Nephron (organoid): ENCODE data around the gene ARHGEF28.

Experiments
- H3K27ac Mint-ChIP-seq, 3 experiments: 2 replicates each; pipeline ENCODE4 v1.8.0; 2020; ENCODE audit warnings: mixed read lengths in 3 of 3, mild to moderate bottlenecking in 2 of 3, moderate library complexity in 1 of 3
- H3K27me3 Mint-ChIP-seq: 2 replicates; pipeline ENCODE4 v1.8.0; 2021; ENCODE audit warnings: low read depth, mild to moderate bottlenecking, moderate library complexity, mixed read lengths
- H3K36me3 Mint-ChIP-seq: 2 replicates; pipeline ENCODE4 v1.8.0; 2020; ENCODE audit warnings: low read depth, mixed read lengths
- H3K4me1 Mint-ChIP-seq: 2 replicates; pipeline ENCODE4 v1.8.0; 2020; ENCODE audit warnings: mixed read lengths
- H3K4me3 Mint-ChIP-seq, 3 experiments: 2 replicates each; pipeline ENCODE4 v1.8.0; 2020; ENCODE audit warnings: mild to moderate bottlenecking in 3 of 3, mixed read lengths in 3 of 3, moderate library complexity in 2 of 3
- H3K9me3 Mint-ChIP-seq: 2 replicates; pipeline ENCODE4 v1.8.0; 2020; ENCODE audit warnings: mixed read lengths
- TF ChIP-seq, protein P1 (sequence below), 3 experiments: fragments of 200-600 bp; sonication (generic); IDR thresholded peaks; one replicate each; pipeline ENCODE4 v1.5.0; 2021; ENCODE audit warnings: antibody characterized with exemption in 3 of 3; ENCODE audit not compliant: unreplicated experiment in 3 of 3

ARHGEF28 gene

DNA sequence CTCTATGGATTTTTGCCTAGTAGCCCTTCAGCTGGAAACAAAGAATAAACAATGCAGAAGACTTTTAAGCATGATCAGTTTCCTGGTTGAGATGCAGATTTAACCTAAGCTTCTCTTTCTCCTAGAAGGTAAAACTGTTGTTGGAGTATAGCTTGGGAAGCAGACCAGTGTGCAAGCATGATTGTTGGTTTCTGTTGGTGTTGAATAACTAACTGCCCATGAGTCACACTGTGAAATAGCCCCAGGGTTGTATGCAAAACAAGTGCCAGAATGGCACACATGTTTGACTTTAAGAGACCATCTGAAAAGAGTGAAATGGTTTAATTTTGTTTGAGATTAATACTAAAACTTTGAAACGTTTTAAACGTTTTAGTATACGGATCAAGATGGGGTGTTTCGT, 227.1 kb downstream of the ARHGEF28 start:
- Mint-ChIP-seq H3K4me3 (no peak overlapping the region), H3K27ac (peak overlapping the region in 1 of 3 experiments; percentile 71), H3K4me1 (no peaks in the 10 kb centered on the region), H3K9me3 (no peaks in the 10 kb centered on the region), H3K27me3 (no peaks in the 10 kb centered on the region), H3K36me3 (peaks cover 16% of the 10 kb centered on the region)
- TF ChIP-seq, protein P1, sequence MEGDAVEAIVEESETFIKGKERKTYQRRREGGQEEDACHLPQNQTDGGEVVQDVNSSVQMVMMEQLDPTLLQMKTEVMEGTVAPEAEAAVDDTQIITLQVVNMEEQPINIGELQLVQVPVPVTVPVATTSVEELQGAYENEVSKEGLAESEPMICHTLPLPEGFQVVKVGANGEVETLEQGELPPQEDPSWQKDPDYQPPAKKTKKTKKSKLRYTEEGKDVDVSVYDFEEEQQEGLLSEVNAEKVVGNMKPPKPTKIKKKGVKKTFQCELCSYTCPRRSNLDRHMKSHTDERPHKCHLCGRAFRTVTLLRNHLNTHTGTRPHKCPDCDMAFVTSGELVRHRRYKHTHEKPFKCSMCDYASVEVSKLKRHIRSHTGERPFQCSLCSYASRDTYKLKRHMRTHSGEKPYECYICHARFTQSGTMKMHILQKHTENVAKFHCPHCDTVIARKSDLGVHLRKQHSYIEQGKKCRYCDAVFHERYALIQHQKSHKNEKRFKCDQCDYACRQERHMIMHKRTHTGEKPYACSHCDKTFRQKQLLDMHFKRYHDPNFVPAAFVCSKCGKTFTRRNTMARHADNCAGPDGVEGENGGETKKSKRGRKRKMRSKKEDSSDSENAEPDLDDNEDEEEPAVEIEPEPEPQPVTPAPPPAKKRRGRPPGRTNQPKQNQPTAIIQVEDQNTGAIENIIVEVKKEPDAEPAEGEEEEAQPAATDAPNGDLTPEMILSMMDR (IDR thresholded peaks at IDR 0.05; ENCODE audit: unreplicated experiment in 3 of 3) = no peak

DNA sequence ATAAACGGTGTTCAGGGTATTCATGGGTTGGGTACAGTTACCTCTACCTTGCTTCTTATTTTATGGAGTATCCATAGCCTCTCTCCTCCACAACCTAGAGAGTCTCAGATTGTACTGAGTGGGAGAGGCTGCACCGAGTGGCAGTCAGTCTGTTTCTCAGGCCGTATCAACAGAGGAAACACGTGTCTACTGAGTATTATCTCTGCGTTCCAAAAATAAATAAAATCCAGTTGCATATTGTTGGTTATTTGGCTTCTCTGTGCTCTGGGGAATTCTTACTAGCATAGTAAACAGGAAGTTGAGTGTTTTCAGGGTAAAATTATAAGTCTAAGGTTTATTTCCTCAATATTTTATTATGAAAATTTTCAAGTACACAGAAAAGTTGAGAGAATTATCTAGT, 231.0 kb downstream of the ARHGEF28 start:
- H3K36me3 Mint-ChIP-seq = peaks cover 42% of the 10 kb centered on the region
- no peak overlapping the region for H3K4me3 Mint-ChIP-seq
- H3K27ac Mint-ChIP-seq = no peak overlapping the region
- no peaks in the 10 kb centered on the region for H3K4me1 Mint-ChIP-seq
- H3K9me3 Mint-ChIP-seq = no peaks in the 10 kb centered on the region
- H3K27me3 Mint-ChIP-seq = no peaks in the 10 kb centered on the region
- TF ChIP-seq, protein P1 (IDR thresholded peaks at IDR 0.05; ENCODE audit: unreplicated experiment in 3 of 3) = no peak

DNA sequence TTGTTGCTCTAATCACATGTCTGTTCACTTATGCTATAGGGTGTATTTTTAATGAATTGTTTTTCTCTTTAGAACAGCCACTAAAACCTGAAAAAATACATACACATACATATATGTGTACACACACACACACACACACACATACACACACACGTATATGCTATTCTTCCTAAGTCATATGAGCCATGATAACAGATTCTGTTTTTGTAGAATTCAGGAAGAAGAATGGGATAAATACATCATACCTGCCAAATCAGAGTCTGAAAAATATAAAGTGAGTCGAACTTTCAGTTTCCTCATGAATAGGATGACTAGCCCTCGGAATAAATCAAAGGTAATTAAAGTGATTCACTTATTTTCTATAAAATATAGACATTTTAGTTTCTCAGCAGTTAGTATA, 231.4 kb downstream of the ARHGEF28 start:
- TF ChIP-seq, protein P1 (IDR thresholded peaks at IDR 0.05; ENCODE audit: unreplicated experiment in 3 of 3) = no peak
- no peaks in the 10 kb centered on the region for H3K4me1 Mint-ChIP-seq
- no peaks in the 10 kb centered on the region for H3K9me3 Mint-ChIP-seq
- peaks cover 42% of the 10 kb centered on the region for H3K36me3 Mint-ChIP-seq
- no peak overlapping the region for H3K4me3 Mint-ChIP-seq
- H3K27ac Mint-ChIP-seq = no peak overlapping the region
- H3K27me3 Mint-ChIP-seq = no peaks in the 10 kb centered on the region

DNA sequence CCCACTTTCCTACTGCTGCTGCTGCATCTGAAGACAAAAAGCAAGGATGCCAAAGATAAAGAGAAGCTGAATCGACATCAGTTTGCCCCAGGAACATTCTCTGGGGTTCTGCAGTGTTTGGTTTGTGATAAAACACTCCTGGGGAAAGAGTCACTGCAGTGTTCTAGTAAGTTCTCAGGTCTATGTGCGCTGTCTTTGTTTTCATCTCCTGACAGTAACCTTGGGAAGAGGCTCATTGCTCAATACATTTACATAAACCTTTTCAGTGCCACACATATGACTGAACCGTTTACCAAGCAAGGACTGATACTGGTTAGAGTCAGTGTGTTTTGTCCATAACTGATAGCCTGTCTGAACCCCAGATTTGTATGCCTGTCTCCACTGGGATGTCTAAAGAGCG, 232.1 kb downstream of the ARHGEF28 start:
- H3K4me3 Mint-ChIP-seq = no peak overlapping the region
- H3K27me3 Mint-ChIP-seq = no peaks in the 10 kb centered on the region
- no peak overlapping the region for H3K27ac Mint-ChIP-seq
- TF ChIP-seq, protein P1 (IDR thresholded peaks at IDR 0.05; ENCODE audit: unreplicated experiment in 3 of 3) = no peak
- H3K36me3 Mint-ChIP-seq = peaks cover 41% of the 10 kb centered on the region
- no peaks in the 10 kb centered on the region for H3K9me3 Mint-ChIP-seq
- no peaks in the 10 kb centered on the region for H3K4me1 Mint-ChIP-seq

DNA sequence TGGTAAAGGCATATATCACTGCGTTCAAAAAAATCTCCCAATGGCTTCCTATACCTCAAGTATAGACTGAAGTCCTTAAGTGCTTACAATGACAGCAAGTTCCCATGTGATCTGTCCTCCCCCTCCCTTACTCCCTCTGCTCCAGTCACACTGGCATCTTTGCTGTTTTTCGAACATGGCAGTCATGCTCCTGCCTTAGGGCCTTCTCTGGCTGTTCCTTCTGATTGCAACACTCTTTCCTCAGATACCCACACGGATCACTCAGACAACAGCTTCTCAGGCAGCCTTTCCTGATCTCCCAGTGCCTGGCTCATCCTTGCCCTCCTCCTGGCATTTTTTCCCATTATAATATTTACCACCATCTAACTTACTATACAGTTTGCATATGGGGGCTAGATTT, 232.8 kb downstream of the ARHGEF28 start:
- Mint-ChIP-seq H3K36me3 (peaks cover 37% of the 10 kb centered on the region), H3K4me3 (no peak overlapping the region), H3K27me3 (no peaks in the 10 kb centered on the region), H3K27ac (no peak overlapping the region), H3K4me1 (no peaks in the 10 kb centered on the region), H3K9me3 (no peaks in the 10 kb centered on the region)
- TF ChIP-seq, protein P1 (IDR thresholded peaks at IDR 0.05; ENCODE audit: unreplicated experiment in 3 of 3) = no peak

DNA sequence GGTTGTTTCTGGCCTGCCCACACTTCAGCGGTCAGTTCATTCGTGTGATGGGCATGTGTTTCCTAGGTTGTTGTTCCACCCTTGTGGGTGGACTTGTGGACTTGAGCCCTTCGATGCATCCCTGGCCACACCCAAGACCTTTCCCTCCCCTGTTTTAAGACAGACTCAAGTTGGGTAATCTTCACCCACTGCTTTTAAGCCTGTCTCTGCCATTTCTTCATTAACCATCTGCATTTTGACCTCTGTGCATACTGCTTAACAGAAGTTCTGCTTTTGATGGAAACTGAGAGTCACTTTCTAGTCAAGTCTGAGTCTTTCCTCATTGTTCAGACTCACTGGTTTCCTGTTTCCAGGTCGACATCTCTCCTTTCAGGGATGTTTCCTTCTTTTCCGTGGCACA, 233.7 kb downstream of the ARHGEF28 start:
- H3K9me3 Mint-ChIP-seq = no peaks in the 10 kb centered on the region
- H3K27me3 Mint-ChIP-seq = no peaks in the 10 kb centered on the region
- H3K36me3 Mint-ChIP-seq = peaks cover 33% of the 10 kb centered on the region
- H3K4me1 Mint-ChIP-seq = no peaks in the 10 kb centered on the region
- no peak overlapping the region for H3K27ac Mint-ChIP-seq
- no peak overlapping the region for H3K4me3 Mint-ChIP-seq
- TF ChIP-seq, protein P1 (IDR thresholded peaks at IDR 0.05; ENCODE audit: unreplicated experiment in 3 of 3) = no peak
